Astrocyte (in vitro differentiated cells and primary cell): ENCODE measurements around the gene ZC3H11A. TPM values are rescaled to one million over a fixed set of nuclear protein-coding genes. Genes with fewer than 3 reads are reported as not detected.

Experiments used
- DNase-seq: peaks from one replicate; pipeline ENCODE4 v3.0.0-alpha.2; 2010; ENCODE audit warnings: low read depth
- FAIRE-seq: peaks from 2 replicates; lab custom pipeline; 2011; peaks lifted over from hg19 to GRCh38; lab: Jason Lieb, UNC
- H2AFZ ChIP-seq: 2 replicates; pipeline ENCODE4 v1.6.0; 2012; ENCODE audit warnings: low read depth, low read length, inconsistent platforms
- H3K27ac ChIP-seq: 2 replicates; pipeline ENCODE4 v1.5.1; 2011; ENCODE audit warnings: low read depth, low read length, inconsistent platforms
- H3K27me3 ChIP-seq: 2 replicates; pipeline ENCODE4 v1.6.0; 2011; ENCODE audit warnings: low read length, inconsistent platforms; ENCODE audit not compliant: insufficient read depth
- H3K36me3 ChIP-seq: 2 replicates; pipeline ENCODE4 v1.5.1; 2011; ENCODE audit warnings: low read length, inconsistent platforms; ENCODE audit not compliant: insufficient read depth
- H3K4me1 ChIP-seq: 2 replicates; pipeline ENCODE4 v1.5.1; 2011; ENCODE audit warnings: low read length, inconsistent platforms; ENCODE audit not compliant: insufficient read depth
- H3K4me2 ChIP-seq: 2 replicates; pipeline ENCODE4 v1.6.0; 2012; ENCODE audit warnings: low read length, inconsistent platforms
- H3K4me3 ChIP-seq: 2 replicates; pipeline ENCODE4 v1.5.1; 2011; ENCODE audit warnings: low read depth, mild to moderate bottlenecking, low read length, inconsistent platforms; ENCODE audit not compliant: insufficient read depth
- H3K79me2 ChIP-seq: 2 replicates; pipeline ENCODE4 v1.6.0; 2012; ENCODE audit warnings: mild to moderate bottlenecking, low read length, inconsistent platforms; ENCODE audit not compliant: insufficient read depth
- H3K9ac ChIP-seq: 2 replicates; pipeline ENCODE4 v1.6.0; 2012; ENCODE audit warnings: mild to moderate bottlenecking, low read length, inconsistent platforms
- H3K9me3 ChIP-seq: 2 replicates; pipeline ENCODE4 v1.5.1; 2012; ENCODE audit warnings: low read depth, mild to moderate bottlenecking, low read length, inconsistent platforms; ENCODE audit not compliant: insufficient read depth
- H4K20me1 ChIP-seq: 2 replicates; pipeline ENCODE4 v1.6.0; 2012; ENCODE audit warnings: low read length, inconsistent platforms; ENCODE audit not compliant: insufficient read depth
- H3K27ac Mint-ChIP-seq: one replicate; pipeline ENCODE4 v1.8.0; 2021; ENCODE audit warnings: mild to moderate bottlenecking, mixed read lengths; ENCODE audit not compliant: unreplicated experiment
- H3K27me3 Mint-ChIP-seq: one replicate; pipeline ENCODE4 v1.8.0; 2021; ENCODE audit warnings: low read depth, mixed read lengths; ENCODE audit not compliant: unreplicated experiment
- H3K36me3 Mint-ChIP-seq: one replicate; pipeline ENCODE4 v1.8.0; 2021; ENCODE audit warnings: low read depth, mixed read lengths; ENCODE audit not compliant: unreplicated experiment
- H3K4me1 Mint-ChIP-seq: one replicate; pipeline ENCODE4 v1.8.0; 2021; ENCODE audit warnings: low read depth, mixed read lengths; ENCODE audit not compliant: unreplicated experiment
- H3K4me3 Mint-ChIP-seq: one replicate; pipeline ENCODE4 v1.8.0; 2021; ENCODE audit warnings: mild to moderate bottlenecking, moderate library complexity, mixed read lengths; ENCODE audit not compliant: unreplicated experiment
- H3K9me3 Mint-ChIP-seq: one replicate; pipeline ENCODE4 v1.8.0; 2021; ENCODE audit warnings: mild to moderate bottlenecking, mixed read lengths; ENCODE audit not compliant: unreplicated experiment
- EZH2 ChIP-seq: IDR thresholded peaks from 2 replicates; pipeline ENCODE4 v1.6.1; 2012; ENCODE audit warnings: mild to moderate bottlenecking, low read length, inconsistent platforms; ENCODE audit not compliant: insufficient read depth
- total RNA-seq: library from RNA; stranded (reverse); gene quantifications from 2 replicates; pipeline ENCODE4 v1.2.1, GENCODE V29; 2021
- TF ChIP-seq, protein P1 (sequence below): IDR thresholded peaks from 2 replicates; pipeline ENCODE4 v1.5.1; 2011; ENCODE audit warnings: low read depth, mild to moderate bottlenecking, inconsistent platforms, low read length, moderate library complexity; ENCODE audit not compliant: insufficient read depth

ZC3H11A gene
- total RNA-seq, 1 donor from 2014 or later = 87.4 TPM

DNA sequence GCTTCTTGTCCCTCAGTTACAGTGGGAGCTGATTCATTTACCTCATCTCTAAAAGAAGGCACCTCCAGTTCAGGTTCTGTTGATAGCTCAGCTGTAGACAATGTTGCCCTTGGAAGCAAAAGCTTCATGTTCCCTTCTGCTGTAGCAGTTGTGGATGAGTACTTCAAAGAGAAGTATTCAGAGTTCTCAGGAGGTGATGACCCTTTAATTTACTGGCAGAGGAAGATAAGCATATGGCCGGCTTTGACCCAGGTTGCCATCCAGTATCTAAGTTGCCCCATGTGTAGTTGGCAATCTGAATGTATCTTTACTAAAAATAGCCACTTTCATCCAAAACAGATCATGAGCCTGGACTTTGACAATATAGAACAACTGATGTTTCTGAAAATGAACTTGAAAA is 4.5 kb downstream of the ZC3H11A start:
- H3K9me3 ChIP-seq = no peaks in the 10 kb centered on the region
- no peak for TF ChIP-seq EZH2
- TF ChIP-seq, protein P1, sequence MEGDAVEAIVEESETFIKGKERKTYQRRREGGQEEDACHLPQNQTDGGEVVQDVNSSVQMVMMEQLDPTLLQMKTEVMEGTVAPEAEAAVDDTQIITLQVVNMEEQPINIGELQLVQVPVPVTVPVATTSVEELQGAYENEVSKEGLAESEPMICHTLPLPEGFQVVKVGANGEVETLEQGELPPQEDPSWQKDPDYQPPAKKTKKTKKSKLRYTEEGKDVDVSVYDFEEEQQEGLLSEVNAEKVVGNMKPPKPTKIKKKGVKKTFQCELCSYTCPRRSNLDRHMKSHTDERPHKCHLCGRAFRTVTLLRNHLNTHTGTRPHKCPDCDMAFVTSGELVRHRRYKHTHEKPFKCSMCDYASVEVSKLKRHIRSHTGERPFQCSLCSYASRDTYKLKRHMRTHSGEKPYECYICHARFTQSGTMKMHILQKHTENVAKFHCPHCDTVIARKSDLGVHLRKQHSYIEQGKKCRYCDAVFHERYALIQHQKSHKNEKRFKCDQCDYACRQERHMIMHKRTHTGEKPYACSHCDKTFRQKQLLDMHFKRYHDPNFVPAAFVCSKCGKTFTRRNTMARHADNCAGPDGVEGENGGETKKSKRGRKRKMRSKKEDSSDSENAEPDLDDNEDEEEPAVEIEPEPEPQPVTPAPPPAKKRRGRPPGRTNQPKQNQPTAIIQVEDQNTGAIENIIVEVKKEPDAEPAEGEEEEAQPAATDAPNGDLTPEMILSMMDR = no peak
- no peaks in the 10 kb centered on the region for H3K27me3 Mint-ChIP-seq
- H3K9me3 Mint-ChIP-seq = no peaks in the 10 kb centered on the region
- no peaks in the 10 kb centered on the region for H3K27me3 ChIP-seq
- no peak overlapping the region for H3K27ac Mint-ChIP-seq
- H3K4me1 ChIP-seq = peaks cover 24% of the 10 kb centered on the region
- H2AFZ ChIP-seq = no peak overlapping the region
- H3K79me2 ChIP-seq = peaks cover 89% of the 10 kb centered on the region
- no peak for DNase-seq
- peaks cover 34% of the 10 kb centered on the region for H3K4me1 Mint-ChIP-seq
- no peak overlapping the region for H3K9ac ChIP-seq
- no peak for FAIRE-seq
- H3K4me3 Mint-ChIP-seq = peak overlapping the region; percentile 64
- no peak overlapping the region for H3K27ac ChIP-seq
- peak overlapping the region; percentile 4 for H3K4me2 ChIP-seq
- peaks cover 83% of the 10 kb centered on the region for H4K20me1 ChIP-seq
- H3K36me3 ChIP-seq = peaks cover 25% of the 10 kb centered on the region
- peaks cover 16% of the 10 kb centered on the region for H3K36me3 Mint-ChIP-seq
- H3K4me3 ChIP-seq = no peak overlapping the region

DNA sequence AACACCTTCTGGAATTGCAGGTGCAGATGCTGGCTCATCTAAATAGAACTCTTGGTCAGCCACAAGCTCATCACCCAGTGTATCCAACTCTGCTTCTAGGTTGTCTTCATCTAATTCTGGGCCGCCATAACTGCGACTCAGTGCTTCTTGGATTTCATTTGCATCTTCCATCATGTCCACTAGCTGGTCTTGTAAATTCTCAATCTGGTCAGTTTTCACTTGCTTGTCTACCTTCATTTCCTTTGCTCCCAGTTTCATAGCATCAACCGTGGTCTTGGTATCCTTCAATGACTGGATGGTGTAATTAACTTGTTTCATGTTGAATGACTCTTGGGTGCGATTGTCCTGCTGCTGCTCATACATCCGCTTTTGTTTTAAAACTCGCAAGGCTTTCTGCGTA is 10.3 kb downstream of the ZC3H11A start:
- no peak for FAIRE-seq
- Histone ChIP-seq H3K4me3 (no peak overlapping the region), H3K79me2 (peaks cover 93% of the 10 kb centered on the region), H3K4me1 (peaks cover 7% of the 10 kb centered on the region), H2AFZ (no peak overlapping the region), H3K9ac (no peak overlapping the region), H3K9me3 (no peaks in the 10 kb centered on the region), H4K20me1 (peaks cover 87% of the 10 kb centered on the region), H3K27me3 (no peaks in the 10 kb centered on the region), H3K4me2 (no peak overlapping the region), H3K36me3 (peaks cover 20% of the 10 kb centered on the region), H3K27ac (no peak overlapping the region)
- no peak overlapping the region for H3K27ac Mint-ChIP-seq
- peaks cover 12% of the 10 kb centered on the region for H3K36me3 Mint-ChIP-seq
- TF ChIP-seq EZH2 = no peak
- TF ChIP-seq, protein P1 = no peak
- no peaks in the 10 kb centered on the region for H3K27me3 Mint-ChIP-seq
- H3K4me1 Mint-ChIP-seq = peaks cover 10% of the 10 kb centered on the region
- no peaks in the 10 kb centered on the region for H3K9me3 Mint-ChIP-seq
- no peak overlapping the region for H3K4me3 Mint-ChIP-seq
- no peak for DNase-seq

DNA sequence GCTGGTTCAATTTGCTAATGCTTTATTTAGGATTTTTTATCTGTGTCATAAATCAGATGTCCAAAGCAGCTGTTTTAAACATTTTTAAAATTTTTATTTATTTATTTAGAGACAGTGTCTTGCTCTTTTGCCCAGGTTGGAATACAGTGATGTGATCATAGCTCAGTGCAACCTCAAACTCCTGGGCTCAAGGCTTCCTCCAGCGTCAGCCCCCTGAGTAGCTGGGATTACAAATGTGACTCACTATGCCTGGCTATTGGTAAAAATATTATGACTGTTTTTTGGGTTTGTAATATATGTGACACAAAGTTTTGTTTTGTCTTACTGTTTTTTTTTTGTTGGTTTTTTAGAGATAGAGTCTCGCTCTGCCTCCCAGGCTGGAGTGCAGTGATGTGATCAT is 11.8 kb downstream of the ZC3H11A start:
- FAIRE-seq (no peak), DNase-seq (peak; percentile 73)
- no peaks in the 10 kb centered on the region for H3K27me3 Mint-ChIP-seq
- peaks cover 93% of the 10 kb centered on the region for H3K79me2 ChIP-seq
- no peak overlapping the region for H2AFZ ChIP-seq
- peaks cover 88% of the 10 kb centered on the region for H4K20me1 ChIP-seq
- peaks cover 14% of the 10 kb centered on the region for H3K36me3 Mint-ChIP-seq
- H3K9ac ChIP-seq = no peak overlapping the region
- no peaks in the 10 kb centered on the region for H3K9me3 Mint-ChIP-seq
- H3K27ac ChIP-seq = peak overlapping the region; percentile 53
- H3K27me3 ChIP-seq = no peaks in the 10 kb centered on the region
- H3K4me1 ChIP-seq = peaks cover 7% of the 10 kb centered on the region
- H3K4me3 ChIP-seq = no peak overlapping the region
- H3K4me3 Mint-ChIP-seq = no peak overlapping the region
- H3K4me2 ChIP-seq = no peak overlapping the region
- peaks cover 5% of the 10 kb centered on the region for H3K4me1 Mint-ChIP-seq
- peaks cover 20% of the 10 kb centered on the region for H3K36me3 ChIP-seq
- peak overlapping the region; percentile 53 for H3K27ac Mint-ChIP-seq
- H3K9me3 ChIP-seq = no peaks in the 10 kb centered on the region
- TF ChIP-seq EZH2 = no peak
- TF ChIP-seq, protein P1 = no peak
